H1 (cell line): ENCODE data around the gene OSMR.

ENCODE experiments used
- CHD2 ChIP-seq: IDR thresholded peaks from 2 replicates; pipeline ENCODE4 v1.6.1; 2012; ENCODE audit warnings: low read length, improper control_type of control experiment
- EGR1 ChIP-seq: IDR thresholded peaks from 2 replicates; pipeline ENCODE4 v1.6.1; 2011; ENCODE audit warnings: low read depth, low read length, borderline replicate concordance
- EP300 ChIP-seq, 2 experiments: IDR thresholded peaks; 1 replicate in 1 of 2; 2 replicates in 1 of 2; pipeline ENCODE4 v1.6.1; 2011 to 2012; ENCODE audit warnings: low read depth in 2 of 2, low read length in 2 of 2, mild to moderate bottlenecking in 2 of 2, borderline replicate concordance in 1 of 2, inconsistent platforms in 1 of 2, moderate library complexity in 1 of 2
- JUN ChIP-seq: IDR thresholded peaks from 2 replicates; pipeline ENCODE4 v1.6.1; 2011; ENCODE audit warnings: low read depth, mild to moderate bottlenecking, improper control_type of control experiment, low read length
- PHF8 ChIP-seq: fragments of 200-600 bp; sonication (generic); conservative IDR thresholded peaks from 2 replicates; pipeline ENCODE4 v1.7.1; 2012; ENCODE audit warnings: low read depth, mild to moderate bottlenecking, inconsistent platforms, low read length, moderate library complexity
- POU5F1 ChIP-seq: IDR thresholded peaks from 2 replicates; pipeline ENCODE4 v1.6.1; 2011; ENCODE audit warnings: low read depth, mild to moderate bottlenecking, low read length, moderate library complexity
- SP2 ChIP-seq: IDR thresholded peaks from 2 replicates; pipeline ENCODE4 v1.6.1; 2012; ENCODE audit warnings: mild to moderate bottlenecking, low read length, inconsistent platforms
- TCF12 ChIP-seq: IDR thresholded peaks from 2 replicates; pipeline ENCODE4 v1.6.1; 2011; ENCODE audit warnings: low read depth, mild to moderate bottlenecking, low read length
- YY1 ChIP-seq: IDR thresholded peaks from 2 replicates; pipeline ENCODE4 v1.6.1; 2011; ENCODE audit warnings: low read depth, mild to moderate bottlenecking, low read length
- TF ChIP-seq, protein P1 (sequence below), 3 experiments: IDR thresholded peaks; 1 replicate in 2 of 3; 2 replicates in 1 of 3; pipeline versions ENCODE4 v1.5.1 to v1.6.1; 2011; ENCODE audit warnings: low read length in 3 of 3, mild to moderate bottlenecking in 3 of 3, inconsistent platforms in 2 of 3, low read depth in 1 of 3, moderate library complexity in 1 of 3; ENCODE audit not compliant: insufficient read depth in 1 of 3; ENCODE audit errors: control extremely low read depth in 1 of 3
- TF ChIP-seq, protein P2 (sequence below): IDR thresholded peaks from 2 replicates; pipeline ENCODE4 v1.6.1; 2012; ENCODE audit warnings: inconsistent platforms

DNA sequence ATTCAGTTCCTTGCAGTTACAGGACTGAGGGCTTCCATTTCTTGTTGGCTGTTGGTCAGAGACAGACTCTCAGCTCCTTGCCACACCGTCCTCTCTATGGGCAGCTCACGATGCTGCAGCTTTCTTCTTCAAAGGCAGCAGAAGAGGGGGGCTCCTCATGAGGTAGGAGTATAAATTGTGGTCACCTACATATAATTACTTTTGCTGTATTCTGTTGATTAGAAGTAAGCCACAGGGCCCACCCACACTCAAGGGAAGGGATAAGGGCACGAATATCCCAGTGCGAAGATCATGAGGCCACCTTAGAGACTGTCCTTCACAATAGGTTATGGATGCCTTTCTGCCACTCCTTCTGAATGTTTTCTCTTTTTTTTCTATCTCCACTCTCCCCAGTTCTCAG lies 43.7 kb upstream of the OSMR start:
- TF ChIP-seq, protein P1, sequence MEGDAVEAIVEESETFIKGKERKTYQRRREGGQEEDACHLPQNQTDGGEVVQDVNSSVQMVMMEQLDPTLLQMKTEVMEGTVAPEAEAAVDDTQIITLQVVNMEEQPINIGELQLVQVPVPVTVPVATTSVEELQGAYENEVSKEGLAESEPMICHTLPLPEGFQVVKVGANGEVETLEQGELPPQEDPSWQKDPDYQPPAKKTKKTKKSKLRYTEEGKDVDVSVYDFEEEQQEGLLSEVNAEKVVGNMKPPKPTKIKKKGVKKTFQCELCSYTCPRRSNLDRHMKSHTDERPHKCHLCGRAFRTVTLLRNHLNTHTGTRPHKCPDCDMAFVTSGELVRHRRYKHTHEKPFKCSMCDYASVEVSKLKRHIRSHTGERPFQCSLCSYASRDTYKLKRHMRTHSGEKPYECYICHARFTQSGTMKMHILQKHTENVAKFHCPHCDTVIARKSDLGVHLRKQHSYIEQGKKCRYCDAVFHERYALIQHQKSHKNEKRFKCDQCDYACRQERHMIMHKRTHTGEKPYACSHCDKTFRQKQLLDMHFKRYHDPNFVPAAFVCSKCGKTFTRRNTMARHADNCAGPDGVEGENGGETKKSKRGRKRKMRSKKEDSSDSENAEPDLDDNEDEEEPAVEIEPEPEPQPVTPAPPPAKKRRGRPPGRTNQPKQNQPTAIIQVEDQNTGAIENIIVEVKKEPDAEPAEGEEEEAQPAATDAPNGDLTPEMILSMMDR (IDR thresholded peaks at IDR 0.05; ENCODE audit: control extremely low read depth in 1 of 3, insufficient read depth in 1 of 3, low read depth in 1 of 3, low read length in 3 of 3): no peak
- TF ChIP-seq JUN (no peak), TCF12 (no peak), POU5F1 (no peak), PHF8 (no peak), EGR1 (no peak), CHD2 (no peak), SP2 (no peak), YY1 (no peak), EP300 (IDR thresholded peaks at IDR 0.05; ENCODE audit: borderline replicate concordance in 1 of 2, low read depth in 2 of 2, low read length in 2 of 2) (no peak)
- TF ChIP-seq, protein P2, sequence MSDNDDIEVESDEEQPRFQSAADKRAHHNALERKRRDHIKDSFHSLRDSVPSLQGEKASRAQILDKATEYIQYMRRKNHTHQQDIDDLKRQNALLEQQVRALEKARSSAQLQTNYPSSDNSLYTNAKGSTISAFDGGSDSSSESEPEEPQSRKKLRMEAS: no peak
